Hematopoietic multipotent progenitor cell treated with erythropoietin and hydrocortisone succinate and interleukin-3 and kit ligand, for 8 days (in vitro differentiated cells): Measurements from ENCODE around the gene ERICH4.
A peak's percentile ranks its signal among the peaks of the same experiment; 100 is the strongest.
"Not testable (repeated sequence)": the region's sequence is repeated elsewhere in the genome, so short reads cannot be mapped to it uniquely, and the experiment has no call there.

ENCODE experiments used
- DNase-seq: peaks from one replicate; pipeline ENCODE4 v3.0.0-alpha.2; 2015

Gene ERICH4

DNA sequence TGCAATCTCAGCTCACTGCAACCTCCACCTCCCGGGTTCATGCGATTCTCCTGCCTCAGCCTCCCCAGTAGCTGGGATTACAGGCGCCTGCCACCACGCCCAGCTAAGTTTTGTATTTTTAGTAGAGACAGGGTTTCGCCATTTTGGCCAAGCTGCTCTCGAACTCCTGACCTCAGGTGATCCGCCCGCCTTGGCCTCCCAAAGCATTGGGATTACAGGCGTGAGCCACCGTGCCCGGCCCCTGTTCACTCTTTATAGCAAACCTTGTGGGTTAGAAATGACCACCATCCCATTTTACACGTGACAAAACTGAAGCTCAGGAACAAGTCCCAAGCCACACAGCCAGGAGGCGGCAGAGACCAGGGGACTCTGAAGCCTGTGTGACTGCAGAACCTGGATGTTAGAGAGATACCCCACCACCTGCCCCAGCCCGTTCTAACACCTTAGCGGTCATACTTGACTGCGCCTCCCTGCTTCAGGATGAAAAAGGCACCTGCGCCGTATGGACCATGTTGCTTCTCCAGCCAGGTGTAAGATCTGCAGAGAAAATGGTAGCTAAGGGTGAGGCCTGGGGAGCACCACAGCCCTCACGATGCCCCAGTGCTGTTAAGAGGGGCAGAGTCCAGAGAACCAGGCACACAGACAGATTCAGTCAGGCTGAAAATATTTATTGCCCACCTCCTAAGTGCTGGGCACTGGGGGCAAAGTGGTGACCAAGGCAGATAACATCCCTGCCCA lies 6.9 kb upstream of the ERICH4 start:
- no peak for DNase-seq

DNA sequence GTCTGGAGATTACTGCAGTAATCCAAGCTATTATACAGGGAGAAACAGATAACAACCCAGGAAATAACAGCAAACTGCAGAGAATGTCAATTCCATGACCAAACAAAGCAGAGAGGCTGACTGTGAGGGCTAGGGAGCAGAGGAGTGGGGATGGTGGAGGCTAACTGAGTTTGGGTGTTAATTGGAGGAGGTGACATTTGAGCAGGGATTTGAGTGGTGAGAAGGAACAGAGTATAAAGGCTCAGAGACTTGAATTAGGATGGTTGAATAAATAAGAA lies 6.3 kb upstream of the ERICH4 start:
- DNase-seq: no peak

DNA sequence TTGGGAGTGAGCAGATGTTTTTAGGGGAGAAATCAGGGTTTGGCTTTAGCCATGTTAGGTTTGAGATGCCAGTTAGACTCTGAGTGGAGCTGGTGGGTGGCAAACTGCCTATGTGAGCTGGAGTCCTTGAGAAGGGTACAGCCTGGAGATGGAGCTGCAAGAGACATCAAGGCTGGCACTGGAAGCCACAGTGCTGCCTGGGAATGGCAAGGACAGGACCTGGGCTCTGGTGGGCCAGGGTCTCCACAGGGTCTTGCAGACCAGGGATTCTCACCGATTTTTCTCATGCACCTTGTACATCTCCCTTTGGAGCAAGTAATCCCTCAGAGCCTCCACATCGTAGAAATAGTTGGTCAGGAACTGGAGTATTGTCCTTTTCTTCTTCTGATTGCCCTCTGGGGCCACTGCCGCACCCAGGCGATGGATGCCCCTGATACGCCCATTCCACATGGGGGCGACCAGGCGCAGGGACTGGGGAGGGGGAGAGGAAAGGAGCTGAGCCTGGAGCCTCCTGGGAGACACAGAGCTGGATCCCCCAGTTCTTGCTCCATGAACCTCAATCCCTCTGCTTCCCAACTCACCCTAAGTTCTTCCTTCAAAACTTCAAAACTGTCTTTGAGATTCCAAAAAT lies 4.9 kb upstream of the ERICH4 start:
- DNase-seq: no peak

DNA sequence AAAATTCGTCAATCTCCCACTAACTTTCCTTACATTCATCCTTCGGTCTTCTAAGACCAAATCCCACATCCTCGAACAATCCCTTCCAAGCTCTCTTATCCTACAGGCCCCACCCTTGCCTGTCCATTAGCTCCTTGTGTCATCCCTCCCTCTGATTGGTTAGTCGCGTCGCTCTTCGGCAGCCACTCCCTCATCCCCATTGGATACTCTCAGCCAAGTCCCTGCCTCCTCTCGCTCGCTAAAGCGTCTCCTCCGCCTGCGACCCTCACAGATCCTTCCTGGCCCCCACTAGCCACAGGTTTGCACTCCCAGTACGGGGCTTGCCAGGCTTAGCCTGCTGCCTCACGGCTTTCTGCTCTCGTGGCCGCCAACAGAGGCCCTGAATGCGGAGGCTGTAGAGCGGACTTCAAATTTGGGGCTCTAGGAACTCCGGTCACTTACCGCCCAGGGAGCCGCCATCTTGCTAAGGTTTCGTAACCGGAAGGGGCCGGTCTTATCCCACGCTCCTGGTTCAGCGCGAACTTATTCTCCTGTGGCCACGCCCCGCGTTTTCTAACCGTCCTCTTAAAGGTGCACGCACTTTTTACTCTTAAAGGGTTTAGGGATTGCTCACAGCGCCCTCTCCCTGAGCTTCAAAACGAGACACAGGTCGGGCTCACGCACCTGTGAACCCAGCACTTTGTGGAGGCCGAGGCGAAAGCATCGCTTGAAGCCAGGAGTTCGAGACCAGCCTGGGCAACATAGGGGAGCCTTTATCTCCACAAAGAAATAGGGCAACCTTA lies 3.3 kb upstream of the ERICH4 start, which contains the start of gene DMAC2:
DMAC2 (minus strand) TSS at position 472 of the 782 bp plus-strand sequence; CDS start at position 459, 13 bp downstream.
- DNase-seq: peak; percentile 100

DNA sequence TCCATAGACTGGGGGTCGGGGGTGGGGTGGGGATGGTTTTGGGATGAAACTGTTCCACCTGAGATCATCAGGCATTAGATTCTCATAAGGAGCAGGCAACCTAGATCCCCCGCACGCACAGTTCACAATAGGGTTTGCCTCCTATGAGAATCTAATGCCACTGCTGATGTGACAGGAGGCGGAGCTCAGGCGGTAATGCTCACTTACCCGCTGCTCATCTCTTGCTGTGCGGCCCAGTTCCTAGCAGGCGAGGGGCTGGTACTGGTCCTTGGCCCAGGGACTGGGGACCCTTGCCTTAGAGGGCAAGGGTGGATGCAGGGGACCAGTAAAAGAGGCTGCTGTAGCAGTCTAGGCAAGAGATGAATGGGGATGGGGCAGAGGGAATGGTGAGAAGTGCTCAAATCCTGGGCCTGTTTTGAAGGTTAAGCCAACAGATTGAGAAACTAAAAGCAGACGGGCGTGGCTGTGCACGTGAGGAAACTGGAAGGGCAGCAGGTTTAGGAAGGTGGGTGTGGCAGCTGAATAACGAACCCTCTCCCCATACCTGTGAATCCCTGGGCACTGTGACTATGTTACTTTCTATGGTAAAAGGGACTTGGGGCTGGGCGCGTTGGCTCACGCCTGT lies 1.5 kb upstream of the ERICH4 start:
- DNase-seq: no peak

DNA sequence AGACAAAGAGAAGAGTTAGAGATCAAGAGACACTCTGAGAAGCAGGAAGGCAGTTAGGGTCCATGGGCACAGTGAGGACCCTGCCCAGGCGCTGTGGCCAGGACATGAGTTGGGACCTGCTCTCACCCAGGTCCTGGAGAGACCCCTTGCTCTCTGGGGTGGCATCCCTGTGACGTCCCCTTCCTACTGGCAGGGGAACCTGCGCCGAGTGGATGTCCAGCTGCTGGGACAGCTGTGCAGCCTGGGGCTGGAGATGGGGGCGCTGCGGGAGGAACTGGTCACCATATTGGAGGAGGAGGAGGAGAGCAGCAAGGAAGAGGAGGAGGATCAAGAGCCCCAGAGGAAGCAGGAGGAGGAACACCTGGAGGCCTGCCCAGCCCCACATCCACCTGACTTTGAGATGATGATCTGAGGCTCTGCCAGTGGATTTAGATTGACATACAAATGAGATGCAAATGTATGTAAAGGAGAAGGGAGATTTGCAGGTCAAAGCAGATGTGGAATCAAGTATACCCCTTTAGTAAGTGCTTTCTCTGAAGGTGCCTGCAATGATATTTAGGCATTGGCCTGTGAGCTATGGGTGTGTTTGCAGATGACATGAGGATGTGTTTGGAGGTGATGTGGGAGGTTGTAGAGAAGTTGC lies 978 bp downstream of the ERICH4 start:
- DNase-seq: no peak

DNA sequence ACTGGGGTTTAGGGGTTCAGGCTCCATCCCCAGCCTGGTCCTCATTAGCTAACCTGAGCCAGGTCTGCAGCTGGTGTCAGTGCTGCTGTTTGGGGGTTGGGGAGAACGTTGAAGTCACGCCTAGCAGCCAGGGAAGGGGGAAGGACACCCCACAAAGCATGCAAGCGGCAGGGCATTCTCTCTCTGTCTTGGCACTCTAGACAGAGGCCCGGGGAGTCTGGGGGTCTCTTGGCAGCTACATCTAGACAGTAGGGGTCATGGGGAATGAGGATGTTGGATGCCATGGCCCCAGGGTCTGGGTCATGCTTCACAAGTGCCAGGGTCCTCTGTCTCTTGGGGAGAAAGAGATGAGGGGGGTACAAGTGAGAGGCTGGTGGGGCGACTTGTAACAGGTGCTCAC lies 2.6 kb downstream of the ERICH4 start:
- no peak for DNase-seq

DNA sequence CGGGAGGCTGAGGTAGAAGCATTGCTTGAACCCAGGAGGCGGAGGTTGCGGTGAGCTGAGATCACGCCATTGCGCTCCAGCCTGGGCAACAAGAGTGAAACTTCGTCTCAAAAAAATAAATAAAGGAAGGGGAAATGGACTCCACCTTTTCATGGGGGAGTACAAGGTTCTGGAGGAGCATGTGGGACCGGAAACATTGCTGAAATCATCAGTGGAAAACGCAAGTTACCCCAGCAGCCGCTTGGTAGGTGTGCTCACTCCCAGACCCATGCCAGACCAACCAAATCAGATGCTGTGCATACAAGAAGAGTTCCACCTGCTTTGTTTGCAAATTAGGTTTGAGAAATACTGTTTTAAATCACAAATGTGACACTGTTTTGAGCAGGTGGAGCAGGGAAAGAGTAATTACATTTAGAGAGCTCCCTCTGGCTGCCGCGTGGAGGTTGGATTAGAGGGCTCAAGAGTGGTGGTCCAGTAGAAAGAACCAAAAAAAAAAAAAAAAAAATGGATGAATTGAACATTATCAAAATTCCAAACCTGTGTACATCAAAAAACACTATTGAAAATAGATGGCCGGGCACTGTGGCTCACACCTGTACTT lies 4.9 kb downstream of the ERICH4 start:
- no peak for DNase-seq

DNA sequence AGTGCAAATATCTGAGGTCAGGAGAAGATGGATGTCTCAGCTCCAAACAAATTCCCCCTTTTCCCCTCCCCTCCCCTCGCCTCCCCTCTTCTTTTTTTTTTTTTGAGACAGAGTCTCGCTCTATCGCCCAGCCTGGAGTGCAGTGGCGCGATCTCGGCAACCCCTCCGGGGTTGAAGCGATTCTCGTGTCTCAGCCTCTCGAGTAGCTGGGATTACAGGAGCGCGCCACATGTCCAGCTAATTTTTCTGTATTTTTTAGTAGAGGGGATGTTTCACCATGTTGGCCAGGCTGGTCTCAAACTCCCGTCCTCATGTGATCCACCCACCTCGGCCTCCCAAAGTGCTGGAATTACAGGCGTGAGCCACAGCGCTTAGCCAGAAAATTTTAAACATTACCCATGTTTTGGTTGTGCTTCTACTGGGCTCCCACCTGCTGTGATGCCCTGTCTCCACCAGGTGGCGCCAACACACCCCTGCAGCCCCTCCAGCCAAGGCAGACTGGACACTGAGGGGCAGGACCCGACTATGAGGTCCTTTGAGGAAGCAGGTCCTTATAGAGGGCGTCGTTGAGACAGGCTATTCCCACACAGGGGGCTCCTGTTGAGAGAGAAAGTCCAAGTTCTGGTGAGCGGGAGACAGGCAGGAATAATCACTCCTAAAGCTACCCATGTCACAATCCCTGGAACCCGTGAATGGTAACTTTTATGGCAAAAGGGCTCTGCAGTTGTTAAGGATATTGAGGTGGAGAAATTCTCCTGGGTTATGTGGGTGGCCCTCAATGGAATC lies 6.3 kb downstream of the ERICH4 start:
- peak; percentile 64 for DNase-seq

DNA sequence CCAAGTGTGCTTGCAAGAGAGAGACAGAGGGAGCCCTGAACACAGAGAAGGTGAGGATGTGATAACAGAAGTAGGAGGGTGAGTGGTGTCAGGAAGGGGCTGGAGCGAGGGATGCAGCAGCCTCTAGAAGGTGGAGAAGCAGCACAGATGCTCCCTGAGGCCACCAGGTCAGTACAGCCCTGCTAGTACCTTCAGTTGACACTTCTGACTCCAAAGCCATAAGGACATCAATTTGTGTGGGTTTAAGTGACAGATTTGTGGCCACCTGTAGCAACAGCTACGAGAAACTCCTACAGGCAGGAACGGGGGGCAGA lies 6.9 kb downstream of the ERICH4 start:
- no peak for DNase-seq

DNA sequence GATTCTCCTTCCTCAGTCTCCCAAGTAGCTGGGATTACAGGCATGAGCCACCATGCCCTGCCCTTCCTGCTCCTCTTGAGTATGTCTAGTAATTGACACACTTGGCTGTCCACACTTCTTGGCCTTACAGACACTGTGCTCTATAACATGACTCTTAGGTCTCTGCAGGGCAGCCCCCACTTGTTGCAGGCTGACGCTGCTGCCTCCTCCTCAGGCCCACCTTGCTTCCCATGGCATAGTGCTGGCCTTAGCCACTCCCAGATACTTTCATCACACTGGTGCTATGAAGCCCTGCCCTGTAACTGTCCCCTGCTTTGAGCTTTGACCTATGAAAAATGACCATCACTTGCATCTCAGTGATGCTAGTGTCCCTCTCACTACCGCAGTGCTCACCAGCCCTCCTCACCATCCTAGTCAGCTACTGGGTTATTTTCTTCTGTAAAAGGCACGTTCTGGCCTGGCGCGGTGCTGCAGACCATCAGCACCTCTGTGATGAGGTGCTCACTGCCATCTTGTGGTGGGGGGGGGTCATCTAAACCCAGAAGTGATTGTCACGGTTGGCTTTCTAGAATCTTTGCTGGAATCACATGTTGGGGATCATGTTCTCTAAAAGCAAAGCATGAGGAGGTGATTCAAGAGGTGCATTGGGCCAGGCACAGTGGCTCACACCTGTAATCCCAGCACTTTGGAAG lies 9.8 kb downstream of the ERICH4 start:
- DNase-seq: no peak

DNA sequence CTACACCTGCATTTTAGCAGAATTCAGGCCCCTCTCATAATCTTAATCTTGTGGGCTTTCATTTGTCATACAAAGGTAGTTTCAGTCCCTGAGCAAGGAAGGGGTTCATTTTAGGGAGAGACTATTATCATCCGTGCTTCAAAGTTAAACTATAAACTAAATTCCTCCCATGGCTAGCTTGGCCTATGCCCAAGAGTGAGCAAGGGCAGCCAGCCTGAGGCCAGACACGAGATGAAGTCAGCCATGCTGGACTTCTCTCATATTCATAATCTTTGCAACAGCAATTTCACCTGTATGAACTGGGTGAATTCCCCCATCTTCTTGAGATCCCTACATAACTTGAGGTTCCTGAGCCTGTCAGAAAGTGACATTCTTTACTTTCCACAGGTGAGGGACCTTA lies 13.0 kb downstream of the ERICH4 start:
- DNase-seq: no peak

DNA sequence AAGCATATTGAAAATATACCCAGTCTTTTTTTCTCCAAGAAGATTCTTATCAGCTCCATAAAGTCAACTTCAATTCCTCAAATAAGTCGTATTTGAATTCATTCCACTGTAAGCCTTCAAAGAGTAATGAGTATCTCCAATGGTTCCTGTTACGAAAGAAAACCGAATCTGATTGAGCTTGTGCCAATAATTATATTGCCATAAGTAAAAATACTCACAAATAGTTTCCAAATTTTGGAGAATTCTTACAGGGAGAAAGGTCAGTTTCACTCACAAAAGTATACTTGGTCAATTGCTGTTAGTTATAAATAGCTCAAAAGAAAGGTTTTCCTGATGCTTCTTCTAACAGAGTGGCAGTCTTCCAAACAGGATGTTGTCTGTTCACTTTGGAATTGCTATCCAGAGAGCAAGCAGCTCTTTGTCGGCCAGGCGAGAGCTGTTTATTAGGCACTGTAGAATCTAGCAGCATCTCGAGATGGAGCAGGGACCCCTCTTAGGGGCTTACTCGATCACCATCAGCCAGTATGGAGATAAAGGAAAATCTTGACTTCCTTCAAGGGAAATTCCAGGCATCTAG lies 13.5 kb downstream of the ERICH4 start:
- DNase-seq: no peak

DNA sequence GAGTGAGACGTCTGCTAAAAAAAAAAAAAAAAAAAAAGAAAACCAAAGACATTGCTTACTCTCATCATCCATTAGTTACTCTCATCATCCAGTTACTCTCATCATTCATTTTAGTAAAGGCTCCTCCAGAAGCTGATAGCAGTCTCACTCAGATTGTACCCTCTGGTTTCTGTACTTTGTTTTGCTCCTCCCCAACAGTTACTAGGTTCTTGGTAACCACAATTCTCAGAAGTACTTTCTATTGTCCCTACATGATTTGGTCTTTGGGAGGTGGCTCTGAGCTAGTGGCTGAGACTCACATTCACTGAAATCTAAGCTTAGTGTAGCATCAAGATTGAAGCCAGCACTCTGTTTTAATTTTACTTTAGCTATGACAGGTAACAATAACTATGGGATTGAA lies 14.3 kb downstream of the ERICH4 start:
- peak; percentile 12 for DNase-seq

DNA sequence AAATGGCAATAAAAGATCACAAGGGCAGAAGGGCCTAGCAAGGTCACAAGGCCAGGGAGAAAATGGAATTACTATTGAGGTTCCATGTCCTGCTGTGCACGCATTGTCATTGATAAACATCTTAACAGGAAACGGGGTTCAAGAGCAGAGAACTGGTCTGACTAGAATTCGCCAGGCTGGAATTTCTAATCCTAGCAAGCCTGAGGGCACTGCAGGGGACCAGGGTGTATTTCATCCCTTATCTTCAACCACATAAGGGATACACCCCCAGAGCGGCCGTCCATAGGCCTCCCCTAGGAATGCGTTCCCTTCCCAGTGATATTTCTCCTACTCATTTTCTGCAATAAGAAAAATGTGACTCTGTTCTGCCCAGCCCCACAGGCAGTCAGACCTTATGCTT lies 19.5 kb downstream of the ERICH4 start:
- DNase-seq: no peak

DNA sequence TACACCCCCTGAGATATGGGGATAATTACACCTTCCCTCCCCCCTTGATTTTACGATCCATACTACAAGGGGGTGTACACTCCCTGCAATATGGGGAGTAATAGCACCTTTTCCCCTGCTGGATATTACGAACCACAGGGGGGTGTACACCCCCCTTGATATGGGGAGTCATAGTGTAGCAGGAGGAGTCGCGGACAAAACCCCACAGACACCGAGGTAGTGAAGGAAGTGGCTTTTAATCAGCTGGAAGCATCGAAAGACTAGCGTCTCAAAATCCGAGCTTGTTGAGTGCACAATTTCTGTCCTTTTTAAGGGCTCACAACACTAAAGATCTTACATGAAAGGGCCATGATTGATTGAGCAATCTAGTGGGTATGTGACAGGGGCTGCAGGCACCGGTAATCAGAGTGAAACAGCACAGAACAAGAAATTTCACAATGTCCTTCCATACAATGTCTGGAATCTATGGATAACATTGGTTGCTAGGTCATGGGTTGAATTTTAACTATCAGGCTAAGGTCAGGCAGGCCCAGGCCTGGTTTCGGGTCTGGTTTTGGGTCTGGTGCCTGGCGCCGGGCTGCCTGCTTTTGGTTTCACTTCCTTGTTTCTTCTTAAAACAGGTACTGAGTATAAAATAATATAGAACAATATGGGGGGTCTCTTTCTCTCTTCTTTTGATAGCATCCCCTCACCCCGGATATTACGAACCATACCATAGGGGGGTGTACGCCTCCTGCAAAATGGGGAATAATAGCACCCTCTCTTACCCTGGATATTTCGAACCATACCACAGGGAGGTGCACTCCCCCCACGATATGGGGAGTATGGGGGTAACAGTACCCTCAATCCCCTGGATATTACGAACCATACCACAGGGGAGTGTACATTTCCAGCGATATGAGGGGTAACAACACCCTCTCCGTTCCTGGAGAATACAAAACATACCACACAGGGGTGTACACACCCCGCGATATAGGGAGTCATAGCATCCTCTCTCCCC lies 20.6 kb downstream of the ERICH4 start:
- DNase-seq: not testable (repeated sequence)

DNA sequence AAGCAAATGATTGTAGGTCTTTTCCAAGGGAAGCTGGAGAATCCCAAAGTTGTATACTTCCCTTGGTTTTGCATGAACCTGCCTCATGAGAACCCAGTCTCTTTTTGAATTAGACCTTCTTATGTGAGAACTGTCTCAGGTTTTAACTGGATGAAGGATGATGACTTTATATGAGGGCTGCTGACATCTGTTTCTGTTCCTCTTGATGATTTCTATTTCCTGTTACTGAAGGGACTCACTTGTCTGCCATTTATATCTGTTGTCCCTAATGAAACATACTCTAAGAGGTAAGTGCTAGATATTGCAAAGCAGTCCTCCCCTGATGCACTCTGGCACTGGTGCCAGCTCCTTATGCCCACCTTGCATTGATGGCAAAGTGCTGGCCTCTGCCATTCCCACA lies 33.6 kb downstream of the ERICH4 start:
- DNase-seq: no peak

DNA sequence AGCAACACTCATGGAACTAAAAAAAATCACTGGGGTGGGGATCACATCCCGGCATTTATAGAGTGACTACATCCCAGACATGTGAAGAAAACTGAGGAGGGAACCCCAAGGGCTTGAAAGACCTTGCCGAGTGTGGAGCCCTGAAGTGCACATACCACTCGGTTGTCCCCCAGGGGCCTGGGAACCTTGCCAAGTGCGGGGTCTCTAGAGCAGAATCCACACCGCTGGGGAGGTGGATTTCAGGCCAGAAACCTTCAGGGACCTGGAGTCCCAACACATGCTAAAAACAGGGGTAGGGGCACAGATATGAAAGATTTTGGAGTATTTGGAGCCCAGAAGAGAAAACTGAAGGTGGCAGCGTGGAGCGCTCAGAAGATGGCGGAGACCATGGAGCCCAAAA lies 35.2 kb downstream of the ERICH4 start:
- DNase-seq: no peak

DNA sequence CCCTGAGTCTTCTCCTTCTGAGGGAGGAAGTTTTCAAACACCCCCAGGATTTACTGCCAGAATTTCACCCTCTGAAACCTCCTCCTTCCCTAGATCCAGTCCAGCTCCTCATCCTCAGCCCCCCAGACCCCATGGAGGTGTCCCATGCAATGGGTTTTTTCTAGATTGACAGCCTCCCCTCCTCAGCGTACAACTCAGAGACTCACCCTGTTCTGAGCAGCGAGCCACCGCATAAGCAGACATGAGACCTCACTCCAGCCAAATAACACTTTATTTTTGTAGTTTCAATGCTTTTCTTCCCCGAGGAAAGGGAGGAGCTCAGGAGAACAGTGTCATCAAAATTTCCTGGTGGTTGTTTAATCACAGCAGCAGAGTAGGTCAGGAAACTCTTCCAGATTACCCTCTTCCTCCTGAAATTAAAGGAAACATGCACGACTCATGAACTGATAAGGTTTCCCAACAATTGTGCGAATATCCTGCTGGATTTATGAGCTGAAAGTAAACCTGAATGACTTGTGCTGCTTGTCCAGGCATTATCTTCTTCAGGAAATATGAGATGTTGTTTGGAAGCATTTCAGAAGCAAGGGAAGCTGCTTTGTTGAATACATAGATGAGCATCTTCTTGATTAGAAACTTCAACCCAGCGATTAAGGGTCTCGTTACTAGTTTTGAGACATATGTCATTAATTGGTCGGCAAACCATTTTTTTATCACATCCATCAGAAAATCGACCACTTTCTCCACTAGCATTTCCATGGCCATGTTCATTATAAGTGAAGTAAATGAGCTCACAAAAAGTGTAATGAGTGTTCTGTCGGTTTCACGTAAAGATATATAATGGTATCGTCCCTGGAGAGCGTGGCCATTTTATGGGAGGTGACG lies 36.2 kb downstream of the ERICH4 start:
- no peak for DNase-seq
